ENCODE results near the gene DEFB124. TPM values are rescaled to one million over a fixed set of nuclear protein-coding genes. Genes with fewer than 3 reads are reported as not detected.

DEFB124 gene
- total RNA-seq, 1 donor from 2014 or later = not detected

DNA sequence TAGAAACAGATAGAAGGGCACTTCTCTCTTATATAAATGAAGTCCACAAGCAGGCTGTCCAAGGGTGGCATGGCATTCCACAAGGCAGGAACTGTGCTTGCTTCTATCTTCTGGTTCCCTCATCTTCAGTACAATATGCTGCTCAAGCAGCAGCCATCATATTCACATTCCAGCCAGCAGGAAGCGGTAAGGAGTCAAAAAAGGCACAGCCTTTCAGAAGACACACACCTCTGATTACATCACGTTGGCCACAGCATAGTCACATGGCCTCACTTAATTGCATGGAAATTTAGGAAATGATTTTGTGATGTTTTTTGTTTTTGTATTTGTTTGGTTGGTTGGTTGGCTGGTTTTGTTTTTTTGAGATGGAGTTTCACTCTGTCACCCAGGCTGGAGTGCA, 19.2 kb upstream of the DEFB124 start:
- Mint-ChIP-seq H3K4me3 (no peak overlapping the region), H3K27me3 (ENCODE audit: insufficient read depth, low read depth) (peaks cover 21% of the 10 kb centered on the region), H3K4me1 (peaks cover 4% of the 10 kb centered on the region), H3K36me3 (no peaks in the 10 kb centered on the region), H3K9me3 (no peaks in the 10 kb centered on the region), H3K27ac (no peak overlapping the region)
- H3F3A ChIP-seq (ENCODE audit: low read depth) = no peaks in the 10 kb centered on the region
- H3K4me2 ChIP-seq = no peak overlapping the region
- no peak overlapping the region for H3K9ac ChIP-seq
- H3K36me3 ChIP-seq = no peaks in the 10 kb centered on the region
- no peak overlapping the region for H3K4me3 ChIP-seq
- H4K20me1 ChIP-seq (ENCODE audit: low read depth) = no peaks in the 10 kb centered on the region
- no peaks in the 10 kb centered on the region for H3K79me2 ChIP-seq (ENCODE audit: low read depth)
- peak; percentile 25 for DNase-seq (ENCODE audit: low spot score)
- TF ChIP-seq CTCF (IDR thresholded peaks at IDR 0.05) = peak; percentile 37
- no peak for TF ChIP-seq EZH2phosphoT487 (IDR thresholded peaks at IDR 0.05)
- TF ChIP-seq EZH2 (IDR thresholded peaks at IDR 0.05) = no peak
- H3K9me3 ChIP-seq (ENCODE audit: low read depth) = peaks cover 12% of the 10 kb centered on the region
- H2AFZ ChIP-seq (replicated peaks) = no peak overlapping the region
- no peak overlapping the region for H3K27ac ChIP-seq
- no peaks in the 10 kb centered on the region for H3K27me3 ChIP-seq
- H3K4me1 ChIP-seq = no peaks in the 10 kb centered on the region

- H3K27ac Mint-ChIP-seq = no peak overlapping the region
- Histone ChIP-seq H3K9me3 (ENCODE audit: low read depth) (peaks cover 12% of the 10 kb centered on the region), H3F3A (ENCODE audit: low read depth) (no peaks in the 10 kb centered on the region), H3K4me3 (no peak overlapping the region), H3K4me1 (no peaks in the 10 kb centered on the region), H3K4me2 (no peak overlapping the region), H3K27me3 (no peaks in the 10 kb centered on the region), H3K79me2 (ENCODE audit: low read depth) (no peaks in the 10 kb centered on the region), H4K20me1 (ENCODE audit: low read depth) (no peaks in the 10 kb centered on the region), H3K27ac (no peak overlapping the region), H3K9ac (no peak overlapping the region), H3K36me3 (no peaks in the 10 kb centered on the region), H2AFZ (replicated peaks) (no peak overlapping the region)
- H3K4me1 Mint-ChIP-seq = no peaks in the 10 kb centered on the region
- H3K27me3 Mint-ChIP-seq (ENCODE audit: insufficient read depth, low read depth) = peaks cover 19% of the 10 kb centered on the region
- no peak for TF ChIP-seq EZH2phosphoT487 (IDR thresholded peaks at IDR 0.05)
- no peak for TF ChIP-seq CTCF (IDR thresholded peaks at IDR 0.05)
- no peak for TF ChIP-seq EZH2 (IDR thresholded peaks at IDR 0.05)
- H3K36me3 Mint-ChIP-seq = no peaks in the 10 kb centered on the region
- no peak overlapping the region for H3K4me3 Mint-ChIP-seq
- no peaks in the 10 kb centered on the region for H3K9me3 Mint-ChIP-seq
- DNase-seq (ENCODE audit: low spot score) = no peak
Observed at GRCh38 chr20:31490752-31491151, 15.8 kb upstream of the DEFB124 start.

DNA sequence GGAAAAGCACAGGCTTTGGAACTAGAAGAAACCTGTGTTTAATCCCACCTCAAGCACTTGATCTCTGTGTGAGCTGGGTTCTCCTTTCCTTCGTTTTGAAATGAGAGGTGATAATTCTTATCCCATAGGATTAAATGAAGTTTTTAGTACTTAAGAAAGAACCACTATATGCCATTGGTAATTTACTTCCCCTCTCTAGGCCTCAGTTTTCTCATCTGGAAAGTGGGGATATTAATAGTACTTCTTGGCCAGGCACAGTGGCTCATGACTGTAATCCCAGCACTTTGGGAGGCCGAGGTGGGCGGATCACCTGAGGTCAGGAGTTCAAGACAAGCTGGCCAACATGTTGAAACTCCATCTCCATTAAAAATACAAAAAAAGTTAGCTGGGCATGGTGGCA, 14.2 kb upstream of the DEFB124 start:
- Mint-ChIP-seq H3K36me3 (no peaks in the 10 kb centered on the region), H3K9me3 (no peaks in the 10 kb centered on the region), H3K4me3 (no peak overlapping the region)

More for the DNA sequence above, 14.2 kb upstream of the DEFB124 start:
- Histone ChIP-seq H3K36me3 (no peaks in the 10 kb centered on the region), H3K4me1 (no peaks in the 10 kb centered on the region), H3K79me2 (ENCODE audit: low read depth) (no peaks in the 10 kb centered on the region), H4K20me1 (ENCODE audit: low read depth) (no peaks in the 10 kb centered on the region), H3K9me3 (ENCODE audit: low read depth) (peaks cover 12% of the 10 kb centered on the region), H3K9ac (no peak overlapping the region), H3F3A (ENCODE audit: low read depth) (no peaks in the 10 kb centered on the region), H3K27me3 (no peaks in the 10 kb centered on the region), H3K4me2 (no peak overlapping the region), H3K4me3 (no peak overlapping the region), H3K27ac (no peak overlapping the region), H2AFZ (replicated peaks) (no peak overlapping the region)
- Mint-ChIP-seq H3K27me3 (ENCODE audit: insufficient read depth, low read depth) (peaks cover 19% of the 10 kb centered on the region), H3K27ac (no peak overlapping the region), H3K4me1 (no peaks in the 10 kb centered on the region)
- TF ChIP-seq CTCF (IDR thresholded peaks at IDR 0.05) (no peak), EZH2 (IDR thresholded peaks at IDR 0.05) (no peak)
- DNase-seq (ENCODE audit: low spot score) = no peak

All from neural progenitor cell (in vitro differentiated cells).